Measurements from ENCODE around the gene UBE2K.

GRCh38 chr4:39655211-39655610 is 42.7 kb upstream of the UBE2K start:
- TF ChIP-seq CTCF (IDR thresholded peaks at IDR 0.05), result no peak
- TF ChIP-seq POLR2A (IDR thresholded peaks at IDR 0.05), result no peak

All from Peyer's patch (tissue), 4 donors.